Subcutaneous abdominal adipose tissue (tissue), 5 donors: ENCODE results near the gene CDC42BPB.

ENCODE experiments used
- H3K27ac ChIP-seq: one replicate; pipeline ENCODE4 v1.7.0; 2013; ENCODE audit warnings: low read depth, mild to moderate bottlenecking, inconsistent platforms, low read length, moderate library complexity
- H3K27me3 ChIP-seq, 5 donors: one replicate each; pipeline ENCODE4 v1.7.0; 2013; ENCODE audit warnings: low read length in 5 of 5, inconsistent platforms in 1 of 5; ENCODE audit not compliant: control insufficient read depth in 5 of 5, insufficient read depth in 4 of 5
- H3K36me3 ChIP-seq, 5 donors: one replicate each; pipeline ENCODE4 v1.7.0; 2013; ENCODE audit warnings: low read length in 5 of 5; ENCODE audit not compliant: control insufficient read depth in 5 of 5, insufficient read depth in 5 of 5
- H3K4me1 ChIP-seq, 5 donors: one replicate each; pipeline ENCODE4 v1.7.0; 2013; ENCODE audit warnings: low read length in 5 of 5, mild to moderate bottlenecking in 3 of 5, moderate library complexity in 1 of 5; ENCODE audit not compliant: control insufficient read depth in 5 of 5, insufficient read depth in 5 of 5
- H3K4me3 ChIP-seq, 5 donors: one replicate each; pipeline ENCODE4 v1.7.0; 2013; ENCODE audit warnings: low read length in 5 of 5, low read depth in 1 of 5
- H3K9ac ChIP-seq, 5 donors: one replicate each; pipeline ENCODE4 v1.7.0; 2013; ENCODE audit warnings: low read length in 5 of 5, mild to moderate bottlenecking in 4 of 5, moderate library complexity in 3 of 5
- H3K9me3 ChIP-seq, 5 donors: one replicate each; pipeline ENCODE4 v1.7.0; 2013; ENCODE audit warnings: low read length in 5 of 5; ENCODE audit not compliant: control insufficient read depth in 5 of 5
- donor health status: healthy.
- donor health status: healthy.
- donor health status: healthy.
- donor health status: healthy.
- donor health status: healthy.

The CDC42BPB gene

GRCh38 chr14:103086771-103087342 is 29.5 kb upstream of the CDC42BPB start:
- Histone ChIP-seq H3K27me3 (peaks cover 0 to 26% (median 11%) of the 10 kb centered on the region in 5 donors), H3K4me1 (peaks cover 0 to 22% (median 17%) of the 10 kb centered on the region in 5 donors), H3K9ac (no peak overlapping the region), H3K9me3 (no peaks in the 10 kb centered on the region), H3K36me3 (no peaks in the 10 kb centered on the region), H3K4me3 (no peak overlapping the region), H3K27ac (no peak overlapping the region)

DNA sequence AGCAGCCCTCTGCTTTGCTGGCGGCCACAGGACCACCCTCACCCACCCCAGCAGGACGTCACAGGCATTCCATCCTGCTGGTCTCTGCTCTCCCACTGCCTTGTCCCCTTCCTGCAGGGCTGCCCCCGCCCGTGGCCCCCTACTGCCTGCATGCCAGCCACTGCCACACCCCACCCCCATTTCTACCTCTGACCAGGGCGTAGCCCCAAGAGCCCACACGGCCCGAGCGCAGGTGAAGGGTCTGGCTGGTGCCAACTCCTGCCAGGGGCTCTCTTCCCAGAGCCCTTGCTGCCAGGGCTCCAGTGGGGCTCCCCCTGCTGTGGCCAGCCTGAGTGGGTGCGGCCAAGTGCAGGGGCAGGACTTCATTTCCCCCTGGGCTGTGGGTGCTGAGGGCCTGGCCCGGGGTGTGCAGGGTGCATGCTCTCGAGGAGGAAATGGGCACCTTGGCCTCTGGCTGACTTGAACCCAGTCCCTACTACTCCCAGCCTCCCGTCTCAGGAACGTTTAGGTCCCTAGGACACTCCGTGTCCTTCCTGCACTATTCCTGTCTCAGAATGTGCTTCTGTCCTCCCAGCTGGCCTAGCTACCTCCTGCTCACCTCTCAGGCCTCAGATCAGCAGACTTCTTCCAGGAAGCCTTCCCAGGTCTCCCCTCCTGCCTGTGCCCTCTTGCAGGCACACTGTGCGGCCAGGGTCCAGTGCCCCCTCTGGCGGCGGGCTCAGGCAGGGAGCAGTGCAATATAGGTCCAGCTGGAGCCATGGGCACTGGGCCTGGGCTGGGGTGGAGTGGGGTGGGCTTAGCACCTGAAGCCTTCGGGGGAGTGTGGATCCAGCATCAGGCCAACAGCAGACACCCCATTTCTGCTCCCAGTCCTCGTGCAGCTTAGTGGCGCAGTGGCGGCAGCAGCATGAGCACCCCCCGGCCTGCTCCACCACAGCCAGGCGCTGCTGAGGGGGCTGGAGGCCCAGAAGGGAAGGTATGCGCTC is 28.1 kb upstream of the CDC42BPB start:
- no peak overlapping the region for H3K9ac ChIP-seq
- no peaks in the 10 kb centered on the region for H3K36me3 ChIP-seq
- H3K4me3 ChIP-seq, result no peak overlapping the region
- peaks cover 0 to 10% (median 9%) of the 10 kb centered on the region in 5 donors for H3K4me1 ChIP-seq
- no peaks in the 10 kb centered on the region for H3K9me3 ChIP-seq
- no peak overlapping the region for H3K27ac ChIP-seq
- peaks cover 0 to 27% (median 13%) of the 10 kb centered on the region in 5 donors for H3K27me3 ChIP-seq

- peak within 1 kb of the TSS in 3 of 5 donors; percentile 18 to 46 (median 24) for H3K4me3 ChIP-seq
- no peak within 1 kb of the TSS for H3K27ac ChIP-seq
- no peaks in the 10 kb centered on the region for H3K9me3 ChIP-seq
- H3K4me1 ChIP-seq, result peaks cover 0 to 10% (median 9%) of the 10 kb centered on the region in 5 donors
- peaks cover 0 to 27% (median 13%) of the 10 kb centered on the region in 5 donors for H3K27me3 ChIP-seq
- peak within 1 kb of the TSS in 1 of 5 donors; percentile 30 for H3K9ac ChIP-seq
- no peaks in the 10 kb centered on the region for H3K36me3 ChIP-seq
Measured at GRCh38 chr14:103084021-103084919, 26.9 kb upstream of the CDC42BPB start, which contains the start of gene LBHD2. LBHD2 (plus strand) TSS chr14:103084210; CDS start chr14:103086013, 1,803 bp downstream.

- Histone ChIP-seq H3K4me1 (peaks cover 0 to 16% (median 9%) of the 10 kb centered on the region in 5 donors), H3K9ac (no peak overlapping the region), H3K9me3 (no peaks in the 10 kb centered on the region), H3K36me3 (no peaks in the 10 kb centered on the region), H3K4me3 (no peak overlapping the region), H3K27me3 (peaks cover 0 to 23% (median 13%) of the 10 kb centered on the region in 5 donors), H3K27ac (no peak overlapping the region)
Measured at GRCh38 chr14:103081951-103082350, 24.6 kb upstream of the CDC42BPB start.

GRCh38 chr14:103078860-103079587 is 21.7 kb upstream of the CDC42BPB start:
- Histone ChIP-seq H3K36me3 (no peaks in the 10 kb centered on the region), H3K4me3 (no peak overlapping the region), H3K9ac (no peak overlapping the region), H3K27me3 (peaks cover 0 to 6% (median 6%) of the 10 kb centered on the region in 5 donors), H3K4me1 (peaks cover 4 to 25% (median 16%) of the 10 kb centered on the region in 5 donors), H3K27ac (no peak overlapping the region), H3K9me3 (no peaks in the 10 kb centered on the region)

DNA sequence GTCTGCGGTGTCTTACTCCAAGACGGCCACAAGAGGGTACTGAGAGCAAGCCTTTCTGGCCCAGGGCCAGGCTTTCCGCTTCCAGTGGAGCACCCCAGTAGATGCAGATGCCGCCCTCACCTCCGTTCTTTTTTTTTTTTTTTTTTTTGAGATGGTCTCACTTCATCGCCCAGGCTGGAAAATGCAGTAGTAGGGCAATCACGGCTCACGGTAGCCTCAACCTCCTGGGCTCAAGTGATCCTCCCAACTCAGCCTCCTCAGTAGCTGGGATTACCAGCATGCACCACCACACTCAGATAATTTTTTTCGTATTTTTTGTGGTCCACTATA is 21.0 kb upstream of the CDC42BPB start:
- Histone ChIP-seq H3K4me3 (no peak overlapping the region), H3K4me1 (peaks cover 4 to 28% (median 22%) of the 10 kb centered on the region in 5 donors), H3K27ac (no peak overlapping the region), H3K9me3 (no peaks in the 10 kb centered on the region), H3K27me3 (peaks cover 0 to 6% (median 4%) of the 10 kb centered on the region in 5 donors), H3K9ac (no peak overlapping the region), H3K36me3 (no peaks in the 10 kb centered on the region)

- peak overlapping the region; percentile 90 for H3K27ac ChIP-seq
- peaks cover 12 to 51% (median 41%) of the 10 kb centered on the region in 5 donors for H3K4me1 ChIP-seq
- H3K9me3 ChIP-seq, result no peaks in the 10 kb centered on the region
- H3K27me3 ChIP-seq, result no peaks in the 10 kb centered on the region
- peak overlapping the region; percentile 35 to 80 (median 65) for H3K9ac ChIP-seq
- no peaks in the 10 kb centered on the region for H3K36me3 ChIP-seq
- peak overlapping the region in 4 of 5 donors; percentile 42 to 70 (median 60) for H3K4me3 ChIP-seq
Measured at GRCh38 chr14:103074729-103075367, 17.5 kb upstream of the CDC42BPB start.

GRCh38 chr14:103073876-103074728 is 16.8 kb upstream of the CDC42BPB start:
- Histone ChIP-seq H3K9ac (peak overlapping the region in 2 of 5 donors; percentile 35 to 56), H3K27ac (peak overlapping the region; percentile 90), H3K9me3 (no peaks in the 10 kb centered on the region), H3K4me3 (peak overlapping the region in 2 of 5 donors; percentile 14 to 67), H3K4me1 (peaks cover 12 to 51% (median 41%) of the 10 kb centered on the region in 5 donors), H3K36me3 (no peaks in the 10 kb centered on the region), H3K27me3 (no peaks in the 10 kb centered on the region)
